HG02623 (cell line): ENCODE data around the gene CCHCR1.

Experiments
- ATAC-seq: cut with Tn5 transposase; IDR thresholded peaks from one replicate; pipeline ENCODE4 v1.9.1; 2021; ENCODE audit warnings: moderate library complexity; ENCODE audit not compliant: unreplicated experiment

Gene CCHCR1

GRCh38 chr6:31162463-31163165 is 5.0 kb upstream of the CCHCR1 start:
- ATAC-seq, result no peak

- ATAC-seq, result no peak
Observed at GRCh38 chr6:31161216-31162126, 3.9 kb upstream of the CCHCR1 start.

GRCh38 chr6:31158863-31159855 is 1.6 kb upstream of the CCHCR1 start:
- ATAC-seq, result no peak

GRCh38 chr6:31158140-31158862 is 699 bp upstream of the CCHCR1 start, which contains the start of gene TCF19:
TSS of gene TCF19 (plus strand) at chr6:31158589. CDS start at chr6:31159470, 881 bp downstream.
- ATAC-seq, result peak; percentile 89

GRCh38 chr6:31156641-31157040 is 961 bp downstream of the CCHCR1 start:
- ATAC-seq, result no peak

- no peak for ATAC-seq
Observed at GRCh38 chr6:31154436-31154835, 3.2 kb downstream of the CCHCR1 start.

GRCh38 chr6:31152781-31153180 is 4.8 kb downstream of the CCHCR1 start:
- no peak for ATAC-seq

GRCh38 chr6:31149827-31150447 is 7.7 kb downstream of the CCHCR1 start:
- no peak for ATAC-seq

GRCh38 chr6:31145386-31145785 is 12.2 kb downstream of the CCHCR1 start:
- no peak for ATAC-seq

GRCh38 chr6:31144970-31145340 is 12.6 kb downstream of the CCHCR1 start:
- ATAC-seq, result no peak

GRCh38 chr6:31144296-31144969 is 13.2 kb downstream of the CCHCR1 start:
- ATAC-seq, result no peak

- ATAC-seq, result no peak
Observed at GRCh38 chr6:31143148-31143547, 14.5 kb downstream of the CCHCR1 start.

GRCh38 chr6:31142361-31142761 is 15.2 kb downstream of the CCHCR1 start:
- no peak for ATAC-seq

GRCh38 chr6:31140643-31141042 is 17.0 kb downstream of the CCHCR1 start:
- ATAC-seq, result no peak

GRCh38 chr6:31139599-31139998 is 18.0 kb downstream of the CCHCR1 start:
- no peak for ATAC-seq

- ATAC-seq, result no peak
Observed at GRCh38 chr6:31138982-31139381, 18.6 kb downstream of the CCHCR1 start, which contains the start of gene PSORS1C2. TSS of gene PSORS1C2 (minus strand) at chr6:31139066. CDS start at chr6:31139026, 40 bp downstream.

- ATAC-seq, result no peak
Observed at GRCh38 chr6:31135710-31136109, 21.9 kb downstream of the CCHCR1 start.

GRCh38 chr6:31132806-31133205 is 24.8 kb downstream of the CCHCR1 start:
- ATAC-seq, result no peak

- ATAC-seq, result no peak
Observed at GRCh38 chr6:31131595-31131994, 26.0 kb downstream of the CCHCR1 start.
